Upper lobe of left lung (tissue), 6 donors: ENCODE results near the gene SYMPK. TPM values are rescaled to one million over a fixed set of nuclear protein-coding genes. Genes with fewer than 3 reads are reported as not detected.
"Not testable (repeated sequence)": the region's sequence is repeated elsewhere in the genome, so short reads cannot be mapped to it uniquely, and the experiment has no call there.

Experiments used
- ATAC-seq, 2 donors: fragments of 200-7000 bp; cut with Tn5 transposase; one replicate each; pipeline ENCODE4 v1.9.1; 2022; ENCODE audit warnings: mild to moderate bottlenecking in 2 of 2, moderate library complexity in 2 of 2; ENCODE audit not compliant: low FRiP score in 2 of 2
- DNase-seq, 2 donors: peaks; one replicate each; pipeline ENCODE4 v3.0.0-alpha.2; 2019 to 2020
- H3K27ac ChIP-seq, 4 donors: fragments of 200-600 bp; sonication (generic); one replicate each; pipeline ENCODE4 v1.5.1; 2016 to 2019
- H3K27me3 ChIP-seq, 4 donors: fragments of 200-600 bp; sonication (generic); one replicate each; pipeline ENCODE4 v1.5.1; 2017 to 2019
- H3K36me3 ChIP-seq, 4 donors: fragments of 200-600 bp; sonication (generic); one replicate each; pipeline ENCODE4 v1.5.1; 2016 to 2019
- H3K4me1 ChIP-seq, 4 donors: fragments of 200-600 bp; sonication (generic); one replicate each; pipeline ENCODE4 v1.5.1; 2018 to 2019
- H3K4me3 ChIP-seq, 4 donors: fragments of 200-600 bp; sonication (generic); one replicate each; pipeline ENCODE4 v1.5.1; 2017 to 2019; ENCODE audit warnings: mild to moderate bottlenecking in 2 of 4, moderate library complexity in 1 of 4
- H3K9me3 ChIP-seq, 4 donors: fragments of 200-600 bp; sonication (generic); one replicate each; pipeline ENCODE4 v1.5.1; 2018 to 2019
- EP300 ChIP-seq, 4 donors: sonication (generic); formaldehyde crosslinking; IDR thresholded peaks; one replicate each; pipeline ENCODE4 v1.5.1; 2017; ENCODE audit warnings: antibody characterized with exemption in 4 of 4, control low read depth in 2 of 4
- POLR2A ChIP-seq, 4 donors: fragments of 450-650 bp; IDR thresholded peaks; one replicate each; pipeline ENCODE4 v1.5.1; 2016 to 2017; ENCODE audit warnings: antibody characterized with exemption in 4 of 4, mild to moderate bottlenecking in 2 of 4
- POLR2AphosphoS5 ChIP-seq, 2 donors: sonication (generic); formaldehyde crosslinking; IDR thresholded peaks; one replicate each; pipeline ENCODE4 v1.5.1; 2017; ENCODE audit warnings: antibody characterized with exemption in 2 of 2
- WGBS, 2 donors: methylation state at CpG; one replicate each; pipeline ENCODE4 v1.1.5; 2017 to 2018; 5-methylcytosine and 5-hydroxymethylcytosine counted together
- total RNA-seq, 6 donors: library from RNA; depleted of rRNA in 4 of 6; stranded (reverse); fragments of >200 nt in 4 of 6; gene quantifications; one replicate each; pipeline versions ENCODE4 v1.1.0 to v1.2.1, GENCODE V29; 2016 to 2021
- TF ChIP-seq, protein P1 (sequence below), 6 experiments: fragments of 450-650 bp in 4 of 6; fragments of 200-600 bp in 2 of 6; sonication (generic) in 2 of 6; IDR thresholded peaks; one replicate each; pipeline ENCODE4 v1.5.1; 2016 to 2019; ENCODE audit warnings: antibody characterized with exemption in 6 of 6
- donor health status: DM: no; HTN: no; CAD: no; lungs with moderate emphysema.
- donor health status: DM: no; HTN: yes; CAD: no; lungs with severe emphysema.

The SYMPK gene
- total RNA-seq, 6 donors from 2014 or later = 35.0 to 345 (median 76.0) TPM

DNA sequence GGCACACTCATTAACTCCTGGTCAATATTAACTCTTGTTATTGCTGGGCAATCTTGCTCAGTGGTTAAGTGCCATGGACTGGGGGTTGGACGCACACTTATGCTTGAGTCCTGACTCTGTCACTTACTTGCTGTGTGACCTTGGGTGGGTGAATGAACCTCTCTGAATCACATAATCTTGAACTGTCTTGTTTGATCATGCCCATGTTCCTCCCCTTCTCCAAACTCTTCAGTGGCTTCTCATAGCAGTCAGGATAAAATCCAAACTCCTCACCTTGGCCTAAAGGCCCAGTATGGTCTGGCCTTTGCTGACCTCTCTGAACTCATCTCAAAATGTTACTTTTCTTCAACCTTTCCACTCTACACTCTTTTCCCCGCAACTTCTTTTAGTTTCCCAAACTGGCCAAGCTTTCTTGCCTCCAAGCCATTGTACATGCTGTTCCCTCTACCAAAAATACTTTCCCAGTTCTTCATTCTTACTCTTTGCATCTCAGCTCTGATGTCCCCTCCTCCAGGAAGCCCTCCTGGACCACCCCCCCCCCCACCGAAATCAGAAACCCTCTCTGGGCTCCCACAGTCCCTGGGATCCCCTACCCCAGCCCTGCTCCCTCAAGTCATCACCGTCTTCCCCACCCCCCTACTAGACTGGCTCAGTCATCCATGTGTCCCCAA lies 37.1 kb upstream of the SYMPK start:
- Histone ChIP-seq H3K27me3 (no peaks in the 10 kb centered on the region), H3K4me3 (no peak overlapping the region), H3K27ac (no peak overlapping the region), H3K36me3 (peaks cover 0 to 32% (median 23%) of the 10 kb centered on the region in 4 donors), H3K4me1 (peaks cover 12 to 32% (median 18%) of the 10 kb centered on the region in 4 donors), H3K9me3 (no peaks in the 10 kb centered on the region)
- DNase-seq = no peak
- TF ChIP-seq, protein P1, sequence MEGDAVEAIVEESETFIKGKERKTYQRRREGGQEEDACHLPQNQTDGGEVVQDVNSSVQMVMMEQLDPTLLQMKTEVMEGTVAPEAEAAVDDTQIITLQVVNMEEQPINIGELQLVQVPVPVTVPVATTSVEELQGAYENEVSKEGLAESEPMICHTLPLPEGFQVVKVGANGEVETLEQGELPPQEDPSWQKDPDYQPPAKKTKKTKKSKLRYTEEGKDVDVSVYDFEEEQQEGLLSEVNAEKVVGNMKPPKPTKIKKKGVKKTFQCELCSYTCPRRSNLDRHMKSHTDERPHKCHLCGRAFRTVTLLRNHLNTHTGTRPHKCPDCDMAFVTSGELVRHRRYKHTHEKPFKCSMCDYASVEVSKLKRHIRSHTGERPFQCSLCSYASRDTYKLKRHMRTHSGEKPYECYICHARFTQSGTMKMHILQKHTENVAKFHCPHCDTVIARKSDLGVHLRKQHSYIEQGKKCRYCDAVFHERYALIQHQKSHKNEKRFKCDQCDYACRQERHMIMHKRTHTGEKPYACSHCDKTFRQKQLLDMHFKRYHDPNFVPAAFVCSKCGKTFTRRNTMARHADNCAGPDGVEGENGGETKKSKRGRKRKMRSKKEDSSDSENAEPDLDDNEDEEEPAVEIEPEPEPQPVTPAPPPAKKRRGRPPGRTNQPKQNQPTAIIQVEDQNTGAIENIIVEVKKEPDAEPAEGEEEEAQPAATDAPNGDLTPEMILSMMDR (IDR thresholded peaks at IDR 0.05) = no peak
- TF ChIP-seq EP300 (IDR thresholded peaks at IDR 0.05) (no peak), POLR2A (IDR thresholded peaks at IDR 0.05) (no peak), POLR2AphosphoS5 (IDR thresholded peaks at IDR 0.05) (no peak)
- ATAC-seq = no peak
- 94 to 99% methylated on average over 4 of the region's 4 CpGs for WGBS, 2 donors

- H3K27me3 ChIP-seq = no peaks in the 10 kb centered on the region
- no peaks in the 10 kb centered on the region for H3K9me3 ChIP-seq
- peaks cover 0 to 38% (median 26%) of the 10 kb centered on the region in 4 donors for H3K36me3 ChIP-seq
- H3K4me3 ChIP-seq = no peak overlapping the region
- ATAC-seq (no peak), DNase-seq (no peak)
- H3K27ac ChIP-seq = no peak overlapping the region
- WGBS, 2 donors = 93 to 96% methylated on average over 7 of the region's 7 CpGs
- TF ChIP-seq, protein P1 (IDR thresholded peaks at IDR 0.05) = no peak
- TF ChIP-seq POLR2AphosphoS5 (IDR thresholded peaks at IDR 0.05) = no peak
- TF ChIP-seq POLR2A (IDR thresholded peaks at IDR 0.05) = no peak
- TF ChIP-seq EP300 (IDR thresholded peaks at IDR 0.05) = no peak
- peaks cover 12 to 32% (median 18%) of the 10 kb centered on the region in 4 donors for H3K4me1 ChIP-seq
These were observed 36.3 kb upstream of the SYMPK start for GRCh38 chr19:45899253-45899652.

DNA sequence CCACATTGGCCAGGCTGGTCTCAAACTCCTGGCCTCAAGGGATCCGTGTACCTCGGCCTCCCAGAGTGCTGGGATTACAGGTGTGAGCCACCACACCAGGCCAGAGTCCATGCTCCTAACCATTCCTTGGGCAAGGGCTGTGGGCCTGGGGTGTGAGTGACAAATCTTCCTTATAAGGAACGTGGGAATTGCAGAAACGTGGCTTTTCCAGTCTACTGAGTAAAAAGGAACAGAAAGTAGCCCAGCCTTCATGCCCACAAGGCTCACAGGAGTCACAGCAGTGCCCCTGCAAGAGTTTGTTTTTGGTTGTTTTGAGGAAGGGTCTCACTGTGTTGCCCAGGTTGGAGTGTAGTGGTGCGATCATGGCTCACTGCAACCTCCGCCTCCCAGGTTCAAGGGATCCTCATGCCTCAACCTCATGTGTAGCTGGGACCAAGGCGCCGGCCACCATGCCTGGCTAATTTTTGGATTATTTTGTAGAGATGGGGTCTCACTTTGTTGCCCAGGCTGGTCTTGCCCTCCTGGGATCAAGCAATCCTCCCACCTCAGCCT lies 34.4 kb upstream of the SYMPK start:
- ATAC-seq = no peak
- no peak for DNase-seq
- peaks cover 0 to 40% (median 26%) of the 10 kb centered on the region in 4 donors for H3K36me3 ChIP-seq
- H3K27ac ChIP-seq = no peak overlapping the region
- no peaks in the 10 kb centered on the region for H3K9me3 ChIP-seq
- 92% methylated on average over 8 of the region's 8 CpGs for WGBS, 2 donors
- no peak for TF ChIP-seq POLR2AphosphoS5 (IDR thresholded peaks at IDR 0.05)
- no peak for TF ChIP-seq POLR2A (IDR thresholded peaks at IDR 0.05)
- TF ChIP-seq, protein P1 (IDR thresholded peaks at IDR 0.05) = no peak
- TF ChIP-seq EP300 (IDR thresholded peaks at IDR 0.05) = no peak
- H3K27me3 ChIP-seq = no peaks in the 10 kb centered on the region
- peaks cover 7 to 25% (median 12%) of the 10 kb centered on the region in 4 donors for H3K4me1 ChIP-seq
- H3K4me3 ChIP-seq = no peak overlapping the region

DNA sequence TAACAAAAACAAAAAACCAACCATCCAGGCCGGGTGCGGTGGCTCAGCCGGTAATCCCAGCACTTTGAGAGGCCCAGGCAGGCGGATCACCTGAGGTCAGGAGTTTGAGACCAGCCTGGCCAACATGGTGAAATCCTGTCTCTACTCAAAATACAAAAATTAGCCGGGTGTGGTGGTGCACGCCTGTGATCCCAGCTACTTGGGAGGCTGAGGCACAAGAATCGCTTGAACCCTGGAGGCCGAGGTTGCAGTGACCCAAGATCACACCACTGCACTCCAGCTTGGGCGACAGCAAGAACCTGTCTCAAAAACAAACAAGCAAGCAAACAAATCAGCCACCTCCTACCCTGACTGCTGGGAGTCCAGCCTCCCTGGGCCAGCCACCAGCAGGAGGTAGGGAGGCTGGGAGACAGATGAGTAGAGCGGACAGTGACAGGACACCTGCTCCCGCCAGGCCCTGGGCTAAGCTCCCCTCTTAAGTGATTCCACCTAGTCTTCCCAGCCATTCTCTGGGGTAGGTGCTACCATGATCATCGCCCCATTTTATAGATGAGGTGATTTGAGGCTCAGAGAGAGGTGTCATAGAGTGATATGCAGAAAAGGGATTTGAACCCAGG lies 33.1 kb upstream of the SYMPK start:
- not testable (repeated sequence) for H3K27ac ChIP-seq, ATAC-seq, H3K9me3 ChIP-seq, DNase-seq, H3K27me3 ChIP-seq, H3K4me3 ChIP-seq
- H3K4me1 ChIP-seq = peaks cover 3 to 12% (median 4%) of the 10 kb centered on the region in 4 donors
- peaks cover 0 to 45% (median 28%) of the 10 kb centered on the region in 4 donors for H3K36me3 ChIP-seq
- 92 to 94% methylated on average over 12 of the region's 12 CpGs for WGBS, 2 donors

DNA sequence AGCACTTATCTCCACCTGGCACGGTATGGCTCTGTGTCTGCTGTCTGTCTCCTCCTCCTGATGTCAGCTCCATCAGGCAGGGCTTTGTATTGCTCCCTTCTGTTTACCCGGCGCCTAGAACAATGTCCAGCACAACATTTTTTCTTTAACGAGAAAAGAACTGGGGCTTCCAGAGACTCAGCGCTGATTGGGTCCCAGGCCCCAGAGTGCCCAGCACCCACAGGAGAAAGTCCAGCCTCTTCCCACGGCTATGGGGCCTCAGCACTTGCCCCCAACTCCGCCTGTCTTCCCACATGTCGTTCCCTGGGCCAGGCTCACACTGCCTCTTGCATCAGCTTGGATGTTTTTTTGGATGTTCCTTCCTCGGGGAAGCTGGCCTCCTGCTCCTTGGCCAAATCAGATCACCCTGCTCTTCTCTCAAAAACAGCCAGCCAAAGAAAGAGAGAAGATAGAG lies 32.6 kb upstream of the SYMPK start:
- TF ChIP-seq POLR2A (IDR thresholded peaks at IDR 0.05) (no peak), POLR2AphosphoS5 (IDR thresholded peaks at IDR 0.05) (no peak), EP300 (IDR thresholded peaks at IDR 0.05) (no peak)
- TF ChIP-seq, protein P1 (IDR thresholded peaks at IDR 0.05) = no peak
- peaks cover 0 to 7% (median 0%) of the 10 kb centered on the region in 4 donors for H3K4me1 ChIP-seq
- H3K36me3 ChIP-seq = peaks cover 0 to 50% (median 30%) of the 10 kb centered on the region in 4 donors
- no peak overlapping the region for H3K27ac ChIP-seq
- DNase-seq (no peak), ATAC-seq (no peak)
- no peaks in the 10 kb centered on the region for H3K27me3 ChIP-seq
- no peaks in the 10 kb centered on the region for H3K9me3 ChIP-seq
- H3K4me3 ChIP-seq = no peak overlapping the region
- 81 to 89% methylated on average over 9 of the region's 9 CpGs for WGBS, 2 donors
